HG03097 (cell line): ENCODE data around the gene SYT7.

Experiments used
- ATAC-seq: cut with Tn5 transposase; IDR thresholded peaks from one replicate; pipeline ENCODE4 v1.9.1; 2021; ENCODE audit not compliant: unreplicated experiment, low FRiP score

Gene SYT7

GRCh38 chr11:61503135-61503770 is 77.6 kb downstream of the SYT7 start:
- no peak for ATAC-seq

DNA sequence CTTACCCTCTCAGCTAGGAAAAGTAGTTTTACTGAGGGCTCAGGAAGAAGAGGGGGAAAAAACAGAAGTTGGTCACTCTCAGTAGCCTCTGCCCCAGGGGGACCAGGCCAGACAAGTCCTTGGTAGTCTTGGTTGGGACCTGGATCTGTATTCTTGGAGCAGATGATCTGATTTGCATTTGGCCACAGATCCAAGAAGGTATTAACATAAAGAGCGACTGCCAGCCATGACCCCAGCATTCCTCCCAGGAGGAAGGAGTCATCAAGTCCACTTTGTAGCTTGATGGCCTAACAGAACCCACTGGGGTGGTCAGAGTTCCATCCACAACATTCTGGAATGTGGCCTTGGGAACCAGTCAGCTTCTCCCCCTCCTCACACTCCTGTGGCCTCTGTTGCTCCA is 78.4 kb downstream of the SYT7 start:
- no peak for ATAC-seq

GRCh38 chr11:61499816-61500491 is 80.9 kb downstream of the SYT7 start:
- ATAC-seq, result no peak

- ATAC-seq, result no peak
Observed at GRCh38 chr11:61498767-61499341, 82.0 kb downstream of the SYT7 start.

GRCh38 chr11:61497876-61498275 is 83.0 kb downstream of the SYT7 start:
- no peak for ATAC-seq

GRCh38 chr11:61497473-61497872 is 83.4 kb downstream of the SYT7 start:
- no peak for ATAC-seq

DNA sequence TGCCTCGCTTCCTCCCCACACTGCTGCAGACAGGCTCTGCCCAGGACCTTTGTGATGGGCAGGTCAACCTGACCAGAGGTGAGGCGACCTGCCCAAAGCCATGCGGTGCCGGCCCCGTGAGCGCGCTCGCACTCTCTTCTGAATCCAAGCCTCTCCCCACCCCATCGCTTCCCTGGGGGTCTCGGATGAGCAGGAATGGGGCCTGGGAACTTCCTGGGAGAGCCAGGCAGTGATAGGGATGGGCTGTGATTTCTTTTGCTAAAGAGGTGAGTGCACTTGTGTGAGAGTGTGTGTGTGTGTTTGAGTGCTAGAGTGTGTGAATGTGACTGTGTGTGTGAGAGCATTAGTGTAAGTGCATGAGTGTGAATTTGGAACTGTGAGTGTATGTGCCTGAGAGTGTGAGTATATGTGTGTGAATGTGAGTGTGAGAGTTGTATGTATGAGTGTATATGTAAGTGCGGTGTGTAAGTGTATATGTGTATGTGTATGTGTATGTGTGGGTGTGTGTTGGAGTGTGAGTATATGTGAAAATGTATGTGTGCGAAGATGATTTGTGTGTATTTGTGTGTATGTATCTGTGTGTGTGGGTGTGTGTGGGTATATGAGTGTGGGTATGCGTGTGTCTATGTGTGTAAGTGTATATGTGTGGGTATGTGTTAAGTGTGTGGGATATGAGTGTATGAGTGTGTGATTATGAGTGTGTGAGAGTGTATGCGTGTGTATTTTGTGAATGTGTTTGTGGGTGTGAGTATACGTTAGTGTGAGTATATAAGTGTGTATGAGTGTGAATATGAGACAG is 84.1 kb downstream of the SYT7 start:
- no peak for ATAC-seq

DNA sequence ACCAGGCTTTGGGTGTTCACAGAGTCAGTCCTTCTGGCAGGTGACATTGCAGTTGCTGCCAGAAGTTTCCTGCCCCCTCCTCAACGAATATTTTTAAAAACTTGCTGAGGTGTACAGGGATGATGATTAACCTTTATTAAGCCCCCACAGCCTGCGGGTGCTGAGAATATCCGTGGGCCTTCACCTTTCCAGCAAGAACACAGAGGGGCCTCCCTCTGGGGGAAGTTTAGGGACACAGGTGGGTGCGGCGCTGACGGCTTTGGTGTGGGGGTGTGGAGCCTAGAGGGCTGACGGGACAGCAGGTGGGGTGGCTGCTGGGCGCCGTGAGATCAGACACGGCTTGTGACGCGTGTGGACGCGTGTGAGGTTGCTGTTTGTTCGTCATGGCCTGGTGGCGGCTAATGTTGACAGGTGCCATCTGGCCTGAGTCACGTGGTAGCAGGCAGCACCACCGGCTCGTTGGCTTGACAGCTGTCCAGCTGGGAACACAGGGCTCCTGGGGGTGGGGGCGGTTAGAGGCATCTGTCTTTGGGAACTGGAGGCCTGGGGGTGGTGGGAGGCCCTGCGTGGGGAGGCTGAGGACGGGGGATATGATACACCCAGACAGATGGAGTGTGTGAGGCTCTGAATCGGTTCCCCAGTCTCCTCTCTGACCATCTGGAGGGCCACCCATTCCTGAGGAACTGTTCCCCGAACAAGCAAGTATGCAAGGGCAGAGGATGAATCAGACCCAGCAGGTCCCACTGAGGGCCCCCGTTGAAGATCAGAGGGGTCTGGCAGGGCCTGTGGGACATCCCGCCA is 84.9 kb downstream of the SYT7 start:
- ATAC-seq, result no peak

DNA sequence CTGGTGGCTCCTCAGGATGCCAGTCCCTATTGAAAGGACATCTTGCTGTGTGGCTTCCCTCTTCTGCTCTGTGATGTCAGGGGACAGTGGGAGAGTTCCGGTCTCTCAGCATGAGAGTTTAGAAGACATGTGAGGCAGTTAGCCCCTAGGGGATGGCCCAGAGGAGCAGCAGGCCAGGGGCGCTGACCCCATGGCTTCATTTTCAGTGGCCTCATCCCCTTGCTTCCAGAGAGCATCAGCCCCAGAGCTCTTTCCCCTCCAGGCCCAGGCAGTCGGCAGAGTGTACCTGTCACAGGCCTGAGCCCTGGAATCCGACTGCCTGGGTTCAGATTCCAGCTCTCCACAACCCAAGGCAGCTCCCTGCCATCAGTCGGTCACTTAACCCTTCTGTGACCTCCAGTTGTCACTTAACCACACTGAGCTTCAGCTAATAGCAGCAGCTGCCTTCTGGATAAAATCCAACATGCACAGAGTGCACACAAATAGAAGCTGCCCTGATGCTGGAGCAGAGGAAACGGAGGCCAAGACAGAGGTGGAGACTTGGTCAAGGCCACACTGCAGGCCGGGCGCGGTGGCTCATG is 86.4 kb downstream of the SYT7 start:
- ATAC-seq, result no peak

GRCh38 chr11:61491736-61492395 is 89.0 kb downstream of the SYT7 start:
- no peak for ATAC-seq

GRCh38 chr11:61489833-61490721 is 90.8 kb downstream of the SYT7 start:
- no peak for ATAC-seq

DNA sequence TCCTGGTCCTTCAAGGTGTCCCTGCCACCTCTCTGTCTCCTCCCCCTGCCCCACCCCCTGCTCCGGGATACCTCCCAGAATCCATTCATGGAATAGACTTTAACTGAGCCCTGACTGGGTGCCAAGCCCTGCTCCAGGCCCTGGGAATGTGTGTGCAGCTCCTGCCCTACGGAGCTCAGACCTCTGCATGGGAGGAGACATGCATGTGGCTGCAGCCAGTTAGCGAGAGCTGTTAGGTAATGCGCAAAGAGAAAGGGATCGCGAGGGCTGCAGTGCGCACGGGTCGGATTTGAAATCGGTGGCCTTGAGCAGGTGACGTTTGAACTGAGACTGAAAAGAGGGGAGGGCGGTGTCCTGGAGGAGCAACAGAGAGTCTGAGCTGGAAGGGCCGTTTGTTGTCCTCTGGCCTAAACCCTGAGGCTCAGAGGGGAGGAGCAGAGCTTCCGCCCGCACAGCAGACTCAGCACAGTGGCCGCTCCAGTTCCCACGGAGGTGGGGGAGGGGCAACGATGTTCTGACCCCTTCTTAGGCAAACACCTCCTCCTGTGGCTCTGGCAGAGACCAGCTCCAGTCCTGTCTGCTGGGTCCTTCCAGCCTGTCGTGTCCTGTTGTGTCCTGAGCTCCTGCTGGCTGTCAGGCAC is 92.1 kb downstream of the SYT7 start:
- no peak for ATAC-seq

- no peak for ATAC-seq
Observed at GRCh38 chr11:61487342-61488025, 93.4 kb downstream of the SYT7 start.

DNA sequence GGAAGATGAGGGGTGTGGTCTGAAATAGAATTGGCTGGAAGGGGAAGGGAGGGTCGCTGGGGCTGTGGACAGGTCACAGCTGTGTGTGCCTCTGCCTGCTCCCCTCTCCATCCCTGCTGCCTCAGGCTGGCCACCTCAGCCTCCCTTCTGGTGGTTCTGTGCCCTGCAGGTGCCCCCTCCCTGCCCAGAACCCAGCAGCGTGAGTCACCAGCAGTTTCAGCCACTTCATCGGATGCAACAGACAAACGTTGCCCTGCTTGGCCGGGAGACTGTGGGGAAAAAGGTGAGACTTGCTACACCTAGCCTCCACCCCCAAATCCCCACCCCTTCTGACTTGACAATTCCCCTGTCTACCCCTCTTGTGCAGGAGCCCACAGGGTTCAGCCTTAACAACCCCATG is 94.1 kb downstream of the SYT7 start:
- ATAC-seq, result no peak

DNA sequence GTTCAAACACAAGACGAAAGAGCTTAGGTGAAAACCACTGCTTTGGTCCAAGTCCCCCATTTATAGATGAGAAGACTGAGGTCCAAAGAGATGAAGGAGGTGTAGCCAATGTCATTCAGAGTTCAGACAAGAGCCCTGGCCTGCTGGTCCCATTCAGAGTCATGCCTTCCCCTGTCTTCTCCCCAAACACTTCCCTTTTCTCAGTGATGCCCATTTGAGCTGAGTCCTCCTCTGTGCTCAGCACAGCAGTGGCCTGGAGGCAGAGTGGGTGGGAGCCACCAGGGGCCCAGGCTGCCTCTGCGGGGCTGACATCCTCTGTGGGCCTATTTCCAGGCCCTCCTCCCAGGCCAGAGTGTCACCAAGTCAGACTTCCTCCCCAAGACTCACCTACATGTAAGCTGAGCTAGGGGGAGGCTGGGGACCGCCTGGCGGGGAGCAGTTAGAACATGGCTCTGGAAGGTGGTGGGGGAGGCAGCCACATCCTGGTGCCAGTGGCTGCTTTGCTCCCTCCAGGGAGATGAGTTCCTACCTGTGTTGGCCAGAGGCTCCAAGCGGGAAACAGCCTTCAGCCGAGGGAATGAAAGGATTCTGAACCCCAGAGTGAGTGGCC is 94.8 kb downstream of the SYT7 start:
- no peak for ATAC-seq

DNA sequence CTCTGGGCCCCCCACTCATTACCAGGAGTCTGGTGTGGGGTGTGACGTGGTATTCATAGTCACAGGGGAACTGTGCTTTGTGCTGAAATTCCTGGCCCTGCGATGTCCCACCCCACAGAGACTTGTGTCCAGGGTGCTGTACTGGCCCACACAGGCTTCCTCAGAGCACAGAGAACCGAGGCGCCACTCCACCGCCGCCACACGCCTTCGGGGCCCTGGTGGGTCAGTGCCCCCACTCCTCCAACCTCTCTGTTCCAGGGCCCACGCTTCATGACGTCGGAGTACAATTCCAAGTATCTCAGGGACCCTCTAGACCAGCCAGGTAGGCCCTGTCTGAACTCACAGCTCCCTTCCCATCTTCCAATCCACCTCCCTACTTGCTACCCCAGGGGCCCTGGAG is 95.8 kb downstream of the SYT7 start:
- no peak for ATAC-seq

DNA sequence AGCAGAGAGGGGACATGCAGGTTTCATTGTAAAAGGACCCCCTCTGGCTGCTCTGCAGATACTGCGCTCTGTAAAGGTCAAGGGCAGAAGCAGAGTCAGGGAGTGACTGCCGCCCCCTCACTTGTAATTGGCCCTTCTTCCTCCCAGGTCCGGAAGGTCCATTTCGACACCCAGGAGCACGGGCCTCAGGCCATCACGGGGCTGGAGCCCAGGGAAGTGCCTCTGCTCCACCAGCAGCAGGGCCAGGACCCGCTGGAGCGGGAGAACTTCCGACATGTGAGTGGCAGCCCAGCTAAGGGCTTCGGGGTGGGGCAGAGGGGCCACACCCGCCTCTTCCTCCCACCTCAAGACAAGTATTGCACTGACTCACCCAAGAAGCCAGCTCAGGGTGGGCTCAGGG is 96.3 kb downstream of the SYT7 start:
- ATAC-seq, result no peak
